HG03280 (cell line): ENCODE data around the gene OSBP2.

Experiments
- ATAC-seq: cut with Tn5 transposase; IDR thresholded peaks from one replicate; pipeline ENCODE4 v1.9.1; 2021; ENCODE audit warnings: mild to moderate bottlenecking, moderate library complexity; ENCODE audit not compliant: unreplicated experiment

OSBP2 gene, protein sequence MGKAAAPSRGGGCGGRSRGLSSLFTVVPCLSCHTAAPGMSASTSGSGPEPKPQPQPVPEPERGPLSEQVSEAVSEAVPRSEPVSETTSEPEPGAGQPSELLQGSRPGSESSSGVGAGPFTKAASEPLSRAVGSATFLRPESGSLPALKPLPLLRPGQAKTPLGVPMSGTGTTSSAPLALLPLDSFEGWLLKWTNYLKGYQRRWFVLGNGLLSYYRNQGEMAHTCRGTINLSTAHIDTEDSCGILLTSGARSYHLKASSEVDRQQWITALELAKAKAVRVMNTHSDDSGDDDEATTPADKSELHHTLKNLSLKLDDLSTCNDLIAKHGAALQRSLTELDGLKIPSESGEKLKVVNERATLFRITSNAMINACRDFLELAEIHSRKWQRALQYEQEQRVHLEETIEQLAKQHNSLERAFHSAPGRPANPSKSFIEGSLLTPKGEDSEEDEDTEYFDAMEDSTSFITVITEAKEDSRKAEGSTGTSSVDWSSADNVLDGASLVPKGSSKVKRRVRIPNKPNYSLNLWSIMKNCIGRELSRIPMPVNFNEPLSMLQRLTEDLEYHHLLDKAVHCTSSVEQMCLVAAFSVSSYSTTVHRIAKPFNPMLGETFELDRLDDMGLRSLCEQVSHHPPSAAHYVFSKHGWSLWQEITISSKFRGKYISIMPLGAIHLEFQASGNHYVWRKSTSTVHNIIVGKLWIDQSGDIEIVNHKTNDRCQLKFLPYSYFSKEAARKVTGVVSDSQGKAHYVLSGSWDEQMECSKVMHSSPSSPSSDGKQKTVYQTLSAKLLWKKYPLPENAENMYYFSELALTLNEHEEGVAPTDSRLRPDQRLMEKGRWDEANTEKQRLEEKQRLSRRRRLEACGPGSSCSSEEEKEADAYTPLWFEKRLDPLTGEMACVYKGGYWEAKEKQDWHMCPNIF

DNA sequence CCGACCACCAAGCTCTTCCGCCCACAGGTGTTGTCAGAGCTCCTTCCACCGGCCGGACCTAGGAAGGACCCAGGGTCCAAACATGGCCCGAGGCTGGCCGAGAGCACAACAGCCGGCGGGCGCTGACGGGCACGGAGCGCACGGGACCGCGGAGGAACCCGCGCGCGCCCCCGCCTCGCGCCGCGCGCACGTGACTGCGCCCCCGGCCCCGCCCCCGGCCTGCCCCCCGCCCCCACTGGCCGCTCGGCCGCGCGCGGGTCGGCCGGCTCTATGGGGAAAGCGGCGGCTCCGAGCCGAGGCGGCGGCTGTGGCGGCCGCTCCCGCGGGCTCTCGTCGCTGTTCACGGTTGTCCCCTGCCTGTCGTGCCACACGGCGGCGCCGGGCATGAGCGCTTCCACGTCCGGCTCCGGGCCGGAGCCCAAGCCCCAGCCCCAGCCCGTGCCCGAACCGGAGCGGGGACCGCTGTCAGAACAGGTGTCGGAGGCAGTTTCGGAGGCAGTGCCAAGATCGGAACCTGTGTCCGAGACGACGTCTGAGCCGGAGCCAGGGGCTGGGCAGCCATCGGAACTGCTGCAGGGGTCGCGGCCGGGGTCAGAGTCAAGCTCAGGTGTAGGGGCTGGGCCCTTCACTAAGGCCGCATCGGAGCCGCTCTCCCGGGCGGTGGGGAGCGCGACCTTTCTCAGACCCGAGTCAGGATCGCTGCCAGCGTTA is at the start of gene OSBP2:
TSS of gene OSBP2 (plus strand) at position 235 of the 711 bp plus-strand sequence. CDS start at position 271, 36 bp downstream.
- no peak for ATAC-seq

DNA sequence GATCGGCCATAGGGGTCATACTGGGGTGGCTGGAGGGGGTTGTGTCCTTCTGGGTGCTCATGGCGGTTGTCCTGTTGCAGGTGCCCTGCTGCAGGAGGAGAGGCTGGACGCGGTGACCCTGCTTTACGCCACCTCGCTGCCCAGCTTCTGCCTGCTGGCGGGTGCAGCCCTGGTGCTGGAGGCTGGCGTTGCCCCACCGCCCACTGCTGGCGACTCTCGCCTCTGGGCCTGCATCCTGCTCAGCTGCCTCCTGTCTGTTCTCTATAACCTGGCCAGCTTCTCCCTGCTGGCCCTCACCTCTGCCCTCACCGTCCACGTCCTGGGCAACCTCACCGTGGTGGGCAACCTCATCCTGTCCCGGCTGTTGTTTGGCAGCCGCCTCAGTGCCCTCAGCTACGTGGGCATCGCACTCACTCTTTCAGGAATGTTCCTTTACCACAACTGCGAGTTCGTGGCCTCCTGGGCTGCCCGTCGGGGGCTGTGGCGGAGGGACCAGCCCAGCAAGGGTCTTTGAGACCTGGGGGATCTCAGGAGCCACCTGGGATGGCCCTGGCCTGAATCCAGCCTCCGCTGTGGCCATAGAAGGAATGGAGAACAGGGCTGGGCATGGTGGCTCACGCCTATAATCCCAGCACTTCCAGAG is 48.0 kb upstream of the OSBP2 start:
- no peak for ATAC-seq

DNA sequence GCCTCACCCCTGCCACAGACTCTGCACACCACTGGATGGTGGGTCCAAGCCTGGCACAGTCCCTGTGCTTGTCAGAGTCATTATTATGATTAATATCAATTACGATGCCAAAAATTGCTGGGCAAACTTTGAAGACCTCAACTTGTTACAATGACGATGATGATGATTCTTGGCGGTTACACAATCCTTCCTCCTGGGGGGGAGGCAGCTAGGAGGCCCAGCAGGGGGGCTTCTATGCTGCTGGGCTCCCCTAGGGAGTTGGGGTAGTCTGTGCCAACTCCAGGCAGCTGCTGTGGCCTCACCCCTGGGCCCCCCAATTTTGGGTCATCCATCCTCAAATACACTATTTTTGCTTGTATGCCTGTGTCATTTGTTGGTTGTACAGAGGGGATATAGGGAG is 47.1 kb upstream of the OSBP2 start:
- no peak for ATAC-seq

DNA sequence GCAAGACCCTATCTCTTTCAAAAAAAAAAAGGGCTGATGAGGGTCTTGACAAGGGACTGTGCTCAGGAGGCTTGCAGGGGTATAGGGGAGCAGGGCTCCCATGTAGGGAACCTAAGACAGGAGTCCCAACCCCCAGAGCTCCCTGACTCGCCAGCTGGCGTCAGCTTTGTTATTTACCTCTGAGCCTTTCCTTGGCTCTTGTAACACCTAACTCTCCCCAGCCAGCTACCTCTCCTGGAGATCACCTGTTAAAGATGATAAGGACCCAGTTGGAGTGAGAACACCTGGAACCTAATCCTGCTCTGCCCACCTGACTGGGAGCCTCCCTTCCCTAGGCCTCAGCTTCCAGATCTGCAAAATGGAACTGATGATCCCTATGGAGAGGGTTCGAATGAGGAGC is 45.8 kb upstream of the OSBP2 start:
- no peak for ATAC-seq

DNA sequence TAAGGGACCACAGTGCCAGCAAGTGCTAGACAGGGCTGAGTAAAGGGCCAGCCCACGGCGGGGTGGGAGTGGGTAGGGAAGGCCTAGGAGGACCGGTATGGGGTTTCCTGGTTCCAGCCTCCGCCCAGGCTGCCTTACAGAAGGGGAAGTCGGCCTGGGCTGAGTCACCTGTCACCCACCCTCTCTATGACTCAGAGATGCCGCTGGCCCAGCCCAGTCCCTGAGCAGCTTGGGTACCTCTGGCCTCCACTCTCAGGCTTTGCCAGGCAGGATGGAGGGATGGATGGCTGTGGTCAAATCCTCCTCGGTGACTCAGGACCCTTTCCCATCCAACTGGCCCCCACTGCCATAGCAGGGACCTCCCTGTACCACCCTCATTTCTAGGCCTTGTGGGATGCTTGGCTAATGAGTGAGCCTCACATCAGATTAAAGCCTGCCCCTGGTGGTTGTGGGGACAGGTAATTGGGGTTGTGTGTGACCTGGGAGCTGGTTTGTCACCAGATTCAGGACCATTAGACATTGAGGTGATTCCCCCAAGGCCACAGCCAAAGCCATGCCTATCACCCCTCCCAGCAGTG is 45.2 kb upstream of the OSBP2 start:
- no peak for ATAC-seq

DNA sequence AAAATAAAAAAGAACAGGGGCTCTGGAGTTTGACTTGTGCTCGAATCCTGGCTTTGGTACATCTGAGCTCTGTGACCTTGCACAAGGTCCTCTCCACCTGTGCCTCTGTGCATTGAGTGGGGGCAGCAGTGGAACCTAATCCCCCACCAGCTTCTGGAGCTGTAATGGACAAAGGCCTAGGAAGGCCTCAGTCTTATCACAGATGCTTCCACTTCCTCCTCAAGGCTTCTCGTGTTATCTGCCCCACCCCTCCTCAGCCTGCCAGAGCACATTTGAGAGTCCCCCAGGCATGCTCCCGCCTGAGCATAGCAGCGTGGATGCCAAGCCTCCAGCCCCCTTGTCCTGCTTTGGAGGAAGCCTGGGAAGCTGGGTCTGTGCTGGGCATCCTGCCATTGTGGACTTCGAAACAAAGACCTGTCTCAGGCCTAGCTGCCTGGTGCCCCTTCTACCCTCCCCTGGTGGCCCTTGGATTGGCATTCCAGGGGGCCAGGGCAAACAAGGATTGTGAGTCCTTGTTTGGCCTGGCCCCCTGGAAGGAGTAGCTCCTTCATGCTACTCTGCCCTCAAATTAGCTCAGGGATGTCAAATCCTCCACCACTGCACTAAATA is 44.1 kb upstream of the OSBP2 start:
- ATAC-seq, result no peak

DNA sequence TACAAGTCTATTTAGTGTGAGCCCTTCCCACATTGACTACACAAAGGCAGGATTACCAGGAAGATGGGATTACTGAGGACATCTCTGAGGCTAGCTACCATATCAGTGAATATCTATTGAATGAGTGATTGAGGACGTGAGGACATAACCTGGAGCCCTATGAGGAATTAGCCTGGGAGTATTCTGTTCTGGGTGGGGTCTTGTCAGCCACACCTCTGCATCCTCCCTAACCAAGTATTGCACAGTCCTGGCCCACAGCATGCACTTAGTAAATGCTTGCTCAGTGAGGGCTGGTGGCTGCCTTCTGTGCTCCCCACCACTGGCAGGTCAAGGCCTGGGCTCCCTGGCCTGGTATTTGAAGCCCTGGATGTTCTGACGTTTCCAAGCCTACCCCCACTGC is 41.8 kb upstream of the OSBP2 start:
- ATAC-seq, result no peak

DNA sequence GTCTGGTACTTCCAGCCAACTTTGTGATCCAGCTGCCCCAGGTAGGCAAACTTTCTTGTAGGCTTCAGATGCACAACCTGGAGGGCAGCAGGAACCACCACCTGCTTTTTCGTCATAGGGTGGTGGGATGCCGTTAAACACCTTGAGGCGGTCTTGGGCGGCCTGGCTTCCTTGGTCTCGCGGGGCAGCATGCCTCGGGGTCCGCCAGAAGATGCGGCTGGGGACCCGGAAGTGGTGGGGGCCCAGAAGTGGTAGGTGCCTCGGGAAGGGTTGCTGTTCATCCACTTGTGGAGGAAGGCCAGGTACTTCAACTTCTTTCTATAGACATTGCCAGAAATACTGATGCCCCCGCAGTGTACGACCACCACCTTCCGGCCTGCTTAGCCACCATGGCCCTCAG is 40.3 kb upstream of the OSBP2 start:
- no peak for ATAC-seq

DNA sequence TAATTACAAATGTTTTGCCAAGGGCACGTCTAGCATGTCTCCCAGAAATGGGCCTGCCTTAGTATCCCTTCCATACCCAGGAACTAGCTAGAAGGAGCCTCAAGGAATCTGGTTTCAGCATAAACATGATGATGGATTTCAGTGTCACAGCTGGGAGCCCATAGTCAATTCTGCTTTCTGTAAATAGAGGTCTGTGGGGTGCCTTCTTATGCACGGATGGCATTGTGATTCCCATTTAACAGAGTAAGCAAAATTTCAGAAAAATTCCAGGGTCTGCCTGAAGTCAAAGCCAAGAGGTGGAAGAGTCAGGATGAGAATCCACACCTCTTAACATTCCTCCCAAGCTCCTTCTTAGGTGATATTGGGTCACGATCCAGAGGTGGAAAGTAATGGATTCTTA is 39.1 kb upstream of the OSBP2 start:
- ATAC-seq, result no peak

DNA sequence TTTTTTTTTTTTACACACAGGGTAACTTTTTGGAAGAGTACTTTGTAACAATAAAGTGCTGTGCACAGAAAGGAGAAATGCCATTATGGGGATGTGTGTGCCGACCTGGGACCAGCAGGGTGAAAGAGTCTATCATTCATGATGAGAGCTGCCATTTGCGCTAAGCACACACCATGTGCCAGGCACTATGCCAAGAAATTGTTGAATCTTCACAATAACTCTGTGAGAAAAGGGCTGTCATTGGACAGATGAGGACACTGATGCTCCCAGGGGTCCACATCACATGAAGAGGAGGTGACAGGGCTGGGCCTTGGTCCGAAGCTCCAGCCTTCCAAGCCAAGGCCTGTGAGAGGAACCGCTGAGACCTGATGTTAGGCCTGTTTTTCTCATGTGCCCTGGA is 32.6 kb upstream of the OSBP2 start:
- no peak for ATAC-seq

DNA sequence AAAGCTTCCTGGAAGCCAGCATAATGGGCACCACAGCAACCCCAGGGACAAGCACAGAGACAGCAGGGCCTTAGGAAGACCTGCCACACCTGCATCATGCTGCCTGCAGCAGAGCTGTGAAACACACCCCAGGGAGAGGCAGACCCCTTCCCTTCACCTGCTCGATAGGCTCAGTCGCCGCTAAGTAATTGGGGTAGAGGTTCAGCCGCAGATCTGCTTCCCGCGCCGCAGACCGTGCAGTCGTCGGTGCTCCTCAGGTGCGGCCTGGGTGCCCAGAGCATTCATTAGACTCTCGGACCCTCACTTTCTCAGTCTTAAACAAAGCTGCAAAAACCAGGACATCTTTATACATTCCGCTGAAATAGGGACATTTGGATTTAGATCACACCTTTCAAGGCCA is 29.9 kb upstream of the OSBP2 start:
- ATAC-seq, result no peak

DNA sequence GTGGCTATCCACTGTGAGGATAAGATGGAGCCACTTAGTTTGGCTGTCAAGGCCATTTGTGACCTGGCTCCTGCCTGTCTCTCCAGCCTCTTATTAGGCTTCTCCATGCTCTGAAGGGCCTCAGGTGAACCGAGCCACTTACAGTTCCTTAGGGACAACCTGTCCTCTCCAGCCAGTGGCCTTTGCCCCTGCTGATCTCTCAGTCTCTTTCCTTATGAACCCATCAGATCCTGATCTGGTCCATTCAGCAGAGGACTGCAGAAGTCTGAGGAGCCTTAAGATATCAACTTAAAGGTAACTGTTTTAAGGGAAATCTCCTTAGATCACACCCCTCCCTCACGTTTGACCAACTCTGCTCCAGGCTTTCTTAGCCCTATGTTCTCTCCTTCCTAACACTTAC is 29.4 kb upstream of the OSBP2 start:
- ATAC-seq, result no peak

DNA sequence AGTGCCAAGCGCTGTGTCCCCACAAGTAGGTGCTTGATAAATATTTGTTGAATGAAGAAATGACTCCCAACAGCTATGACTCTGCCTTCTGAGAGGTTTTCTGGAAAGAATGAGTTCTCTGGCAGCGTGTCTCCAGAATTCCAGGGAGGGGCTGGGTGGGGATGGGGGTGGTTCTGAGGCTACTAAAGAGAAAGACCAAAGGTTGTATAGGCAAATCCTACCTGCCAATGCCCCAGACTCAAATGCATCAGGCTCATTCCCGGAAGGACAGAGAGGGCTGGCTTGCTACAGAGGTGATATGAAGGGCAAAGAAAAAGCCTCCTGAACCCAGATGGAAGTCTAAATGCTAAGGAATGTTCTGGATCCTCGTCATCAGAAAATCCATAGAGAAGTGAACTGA is 28.9 kb upstream of the OSBP2 start:
- no peak for ATAC-seq

DNA sequence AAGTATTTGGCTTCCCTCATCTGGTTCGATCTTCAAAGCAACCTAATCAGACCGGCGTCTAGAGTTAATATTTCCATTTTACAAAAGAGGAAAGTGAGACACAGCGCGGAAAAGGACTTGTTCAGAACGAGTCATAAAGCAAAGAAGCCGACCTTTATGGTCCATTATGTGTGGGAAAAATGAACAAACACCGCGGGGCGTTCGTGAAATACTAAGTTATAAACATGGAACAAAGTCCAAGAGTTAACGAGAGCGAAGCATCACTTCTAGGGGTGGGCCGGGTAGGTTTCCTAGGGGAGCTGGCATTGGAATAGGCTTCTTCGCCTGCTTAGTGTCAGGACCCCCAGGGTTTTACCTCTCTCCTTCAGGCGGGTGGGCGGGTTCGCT is 27.6 kb upstream of the OSBP2 start:
- no peak for ATAC-seq

DNA sequence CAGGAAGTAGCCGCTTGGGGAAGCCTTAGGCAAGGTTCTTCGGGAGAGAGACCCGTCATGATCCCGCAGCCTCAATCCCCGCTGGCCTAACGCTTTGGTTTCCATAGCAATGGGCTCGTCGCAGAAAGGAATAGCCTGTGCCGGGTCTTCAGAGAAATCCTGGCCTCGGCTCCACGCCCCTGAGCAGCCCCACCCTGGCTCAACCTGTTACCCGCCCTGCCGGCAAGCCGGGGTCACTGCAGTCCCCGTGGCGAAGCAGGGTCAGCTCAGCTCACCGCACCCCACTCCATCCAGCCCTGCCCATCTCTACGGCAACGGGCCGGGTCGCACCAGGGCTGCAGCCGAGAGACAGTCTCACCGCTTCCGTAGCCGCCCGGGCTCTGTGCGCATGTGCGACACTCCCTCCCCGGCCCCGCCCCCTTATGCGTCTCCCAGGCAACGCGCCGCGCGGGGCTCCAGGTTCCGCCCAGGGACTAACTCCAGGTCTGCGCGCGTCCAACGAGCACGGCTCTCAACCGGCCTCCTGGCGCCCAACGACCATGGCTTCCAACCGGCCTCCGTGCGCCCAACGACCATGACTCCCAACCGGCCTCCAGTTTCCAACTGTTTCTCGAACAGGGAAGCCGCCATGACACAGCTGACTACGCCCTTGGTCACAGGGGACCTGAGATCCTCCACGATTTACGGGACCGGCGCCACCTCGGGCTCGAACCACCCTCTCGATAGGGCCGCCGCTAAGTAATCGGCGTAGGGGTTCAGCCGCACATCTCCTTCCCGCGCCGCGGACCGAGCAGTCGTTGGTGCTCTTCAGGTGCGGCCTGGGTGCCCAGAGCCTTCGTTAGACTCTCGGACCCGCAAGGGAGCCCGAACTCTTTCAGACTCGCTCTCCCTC is 26.9 kb upstream of the OSBP2 start, which contains the start of gene DUSP18:
TSS of gene DUSP18 (minus strand) at position 382 of the 892 bp plus-strand sequence. CDS start 3,872 bp downstream, outside the sequence.
- peak; percentile 92 for ATAC-seq

DNA sequence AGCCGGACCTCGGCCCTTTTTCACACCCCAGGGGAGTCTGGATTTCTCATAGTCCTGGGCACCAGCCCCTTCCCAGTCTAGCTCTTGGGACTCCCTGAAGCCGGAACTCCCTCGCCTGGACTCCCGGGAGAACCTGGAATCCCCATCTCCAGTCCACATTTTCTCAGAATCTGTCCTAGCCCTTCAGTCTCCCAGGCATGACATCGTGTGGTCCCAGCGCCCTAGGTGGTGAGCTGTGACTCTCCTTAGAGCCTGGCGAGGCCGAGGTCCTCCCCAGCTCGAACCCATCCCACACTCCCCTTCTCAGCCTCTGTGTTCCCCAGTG is 26.3 kb upstream of the OSBP2 start:
- no peak for ATAC-seq

DNA sequence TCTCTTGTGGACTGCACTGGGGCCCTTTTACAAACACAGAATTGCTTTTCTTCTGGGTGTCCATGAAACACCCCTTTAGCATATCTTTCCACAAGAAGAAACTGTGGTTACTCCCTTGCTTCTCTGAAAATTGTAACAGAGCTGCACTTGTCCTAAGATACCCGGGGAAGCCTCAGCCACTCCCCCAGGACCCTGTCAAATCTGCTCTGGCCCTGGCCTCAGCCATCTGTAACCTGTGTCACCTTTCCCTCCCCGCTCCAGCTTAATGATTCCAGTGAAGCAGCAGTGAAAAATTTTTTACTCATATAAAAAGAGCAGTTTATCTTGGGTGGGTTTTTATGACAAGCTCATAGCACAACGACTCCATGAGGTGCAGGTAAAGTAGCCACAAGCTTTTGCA is 23.6 kb upstream of the OSBP2 start:
- ATAC-seq, result no peak

DNA sequence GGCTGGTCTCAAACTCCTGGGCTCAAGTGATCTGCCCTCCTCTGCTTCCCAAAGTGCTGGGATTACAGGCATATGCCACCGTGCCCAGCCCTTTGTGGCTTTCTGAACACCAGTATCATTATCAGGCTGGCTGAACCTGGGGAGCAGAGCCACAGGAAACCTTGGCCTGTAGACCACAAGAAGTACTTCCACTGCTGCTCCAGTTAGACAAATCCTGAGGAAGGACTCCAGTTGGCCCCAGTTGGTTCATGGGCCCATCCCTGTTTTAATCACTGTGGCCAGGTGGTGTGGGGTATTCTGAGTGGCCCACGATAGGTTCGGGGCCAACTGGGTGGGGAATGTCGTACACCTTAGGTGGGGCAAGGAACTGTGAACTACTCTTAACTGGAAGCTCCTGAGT is 21.5 kb upstream of the OSBP2 start:
- no peak for ATAC-seq

DNA sequence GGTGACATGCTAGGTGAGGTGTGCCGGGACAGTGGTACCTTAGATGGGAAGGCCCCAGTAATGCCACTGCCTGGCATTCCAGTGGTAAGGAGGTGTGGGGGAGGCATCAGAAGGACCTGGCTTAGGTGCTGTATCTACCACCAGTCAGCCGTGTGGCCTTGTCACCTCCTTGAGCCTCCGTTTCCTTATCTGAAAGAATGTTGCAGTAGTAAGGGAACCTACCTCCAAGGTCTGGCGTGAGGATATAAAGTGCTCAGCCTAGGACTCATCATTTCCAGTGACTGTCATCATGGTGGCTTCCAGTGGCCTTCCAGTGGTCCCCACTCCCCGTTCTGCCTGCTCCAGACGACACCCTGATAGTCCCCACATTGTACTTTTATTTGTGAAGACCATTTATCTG is 20.2 kb upstream of the OSBP2 start:
- no peak for ATAC-seq
